H1 (cell line): ENCODE measurements around the gene GBX1. TPM values are rescaled to one million over a fixed set of nuclear protein-coding genes. Genes with fewer than 3 reads are reported as not detected.

Source experiments
- EGR1 ChIP-seq: IDR thresholded peaks from 2 replicates; pipeline ENCODE4 v1.6.1; 2011; ENCODE audit warnings: low read depth, low read length, borderline replicate concordance
- RNF2 ChIP-seq: fragments of 200-900, 300-1000 bp; sonication (generic); IDR thresholded peaks from 2 replicates; pipeline ENCODE4 v1.7.1; 2016; ENCODE audit warnings: borderline replicate concordance, low read depth, mild to moderate bottlenecking, antibody characterized with exemption, low read length; ENCODE audit not compliant: poor library complexity, severe bottlenecking; ENCODE audit errors: missing control alignments
- polyA plus RNA-seq, 7 experiments: library from polyadenylated mRNA; depleted of rRNA in 3 of 7; stranded (reverse) in 5 of 7; unstranded in 2 of 7; fragments of >200 nt in 5 of 7; fragments of 200-250 nt in 2 of 7; gene quantifications; 1 replicate in 5 of 7; 2 replicates in 1 of 7; 4 replicates in 1 of 7; pipeline versions ENCODE4 v1.2.1 to v1.2.3, GENCODE V29; 2011 to 2013; ENCODE audit warnings: missing spikeins in 2 of 7, mixed read lengths in 2 of 7
- total RNA-seq: library from RNA; stranded (reverse); fragmentation: NEBNext Ultra II Directional; extraction: Animal tissue kit (Norgen Biotek cat#: 25700); gene quantifications from 2 replicates; pipeline ENCODE4 v1.2.1, GENCODE V29; 2021
- TF ChIP-seq, protein P1 (sequence below): IDR thresholded peaks from 2 replicates; pipeline ENCODE4 v1.6.1; 2012; ENCODE audit warnings: inconsistent platforms

The GBX1 gene
- total and polyA plus RNA-seq, 2 of the 8 experiments (the other 6 are each of a cell fraction or from before 2014, with no cell fraction given), result not detected

GRCh38 chr7:151110941-151111645, 56.4 kb downstream of the GBX1 start (continued):
- no peak for TF ChIP-seq RNF2
- TF ChIP-seq, protein P1, sequence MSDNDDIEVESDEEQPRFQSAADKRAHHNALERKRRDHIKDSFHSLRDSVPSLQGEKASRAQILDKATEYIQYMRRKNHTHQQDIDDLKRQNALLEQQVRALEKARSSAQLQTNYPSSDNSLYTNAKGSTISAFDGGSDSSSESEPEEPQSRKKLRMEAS, result peak; percentile 45; the same call in 1 of the 2 replicates
- TF ChIP-seq EGR1, result peak; percentile 25; the same call in 1 of the 2 replicates
